Measurements from ENCODE around the gene GALNT8.
"Not testable (repeated sequence)": the region's sequence is repeated elsewhere in the genome, so short reads cannot be mapped to it uniquely, and the experiment has no call there.

The GALNT8 gene

GRCh38 chr12:4744709-4745108 lies 24.5 kb downstream of the GALNT8 start:
- no peak for DNase-seq

GRCh38 chr12:4745249-4745648 lies 25.0 kb downstream of the GALNT8 start:
- no peak for DNase-seq

GRCh38 chr12:4751654-4752053 lies 31.5 kb downstream of the GALNT8 start:
- DNase-seq: not testable (repeated sequence)

GRCh38 chr12:4762773-4763172 lies 42.6 kb downstream of the GALNT8 start:
- no peak for DNase-seq

- peak; percentile 66 for DNase-seq
Measured at GRCh38 chr12:4763549-4763948, 43.3 kb downstream of the GALNT8 start.

- DNase-seq: peak; percentile 65
Measured at GRCh38 chr12:4766445-4766844, 46.2 kb downstream of the GALNT8 start.

GRCh38 chr12:4767186-4767585 lies 47.0 kb downstream of the GALNT8 start:
- DNase-seq: no peak

- no peak for DNase-seq
Measured at GRCh38 chr12:4768341-4768740, 48.1 kb downstream of the GALNT8 start.

- DNase-seq: no peak
Measured at GRCh38 chr12:4769073-4769472, 48.9 kb downstream of the GALNT8 start.

GRCh38 chr12:4771172-4771959 lies 51.2 kb downstream of the GALNT8 start:
- DNase-seq: peak; percentile 30

- DNase-seq: no peak
Measured at GRCh38 chr12:4771960-4772566, 51.9 kb downstream of the GALNT8 start.

GRCh38 chr12:4775936-4776335 lies 55.7 kb downstream of the GALNT8 start:
- no peak for DNase-seq

- no peak for DNase-seq
Measured at GRCh38 chr12:4779749-4780148, 59.5 kb downstream of the GALNT8 start.

- DNase-seq: peak; percentile 61
Measured at GRCh38 chr12:4780641-4781611, 60.7 kb downstream of the GALNT8 start.

GRCh38 chr12:4784404-4785054 lies 64.3 kb downstream of the GALNT8 start:
- no peak for DNase-seq

GRCh38 chr12:4786795-4787194 lies 66.6 kb downstream of the GALNT8 start:
- no peak for DNase-seq

- DNase-seq: no peak
Measured at GRCh38 chr12:4787965-4788364, 67.8 kb downstream of the GALNT8 start.

GRCh38 chr12:4789776-4790175 lies 69.6 kb downstream of the GALNT8 start:
- DNase-seq: no peak

GRCh38 chr12:4791497-4791896 lies 71.3 kb downstream of the GALNT8 start:
- DNase-seq: no peak

- no peak for DNase-seq
Measured at GRCh38 chr12:4794491-4794890, 74.3 kb downstream of the GALNT8 start.

- DNase-seq: no peak
Measured at GRCh38 chr12:4796216-4796615, 76.0 kb downstream of the GALNT8 start.

- DNase-seq: no peak
Measured at GRCh38 chr12:4796694-4797482, 76.7 kb downstream of the GALNT8 start.

All from right hindlimb (tissue), 1 donor.